NCI-H128 (cell line): Measurements from ENCODE around the gene MACROH2A1.

Experiments
- DNase-seq: peaks from one replicate; lab custom pipeline; 2025; ENCODE audit not compliant: unreplicated experiment; lab: John Stamatoyannopoulos, UW

The MACROH2A1 gene

GRCh38 chr5:135436951-135437418 is 38.0 kb upstream of the MACROH2A1 start:
- DNase-seq: no peak

- no peak for DNase-seq
These were observed 36.7 kb upstream of the MACROH2A1 start for GRCh38 chr5:135435467-135436330.

GRCh38 chr5:135434591-135435466 is 35.8 kb upstream of the MACROH2A1 start:
- DNase-seq: no peak

- DNase-seq: no peak
These were observed 34.8 kb upstream of the MACROH2A1 start for GRCh38 chr5:135433681-135434426.

GRCh38 chr5:135432113-135432512 is 33.1 kb upstream of the MACROH2A1 start:
- no peak for DNase-seq

GRCh38 chr5:135430135-135430437 is 31.1 kb upstream of the MACROH2A1 start:
- no peak for DNase-seq

- peak; percentile 31 for DNase-seq
These were observed 30.5 kb upstream of the MACROH2A1 start for GRCh38 chr5:135429301-135430134.

- no peak for DNase-seq
These were observed 29.6 kb upstream of the MACROH2A1 start for GRCh38 chr5:135428586-135428985.

GRCh38 chr5:135426102-135427082 is 27.4 kb upstream of the MACROH2A1 start:
- no peak for DNase-seq

GRCh38 chr5:135425641-135426040 is 26.6 kb upstream of the MACROH2A1 start:
- no peak for DNase-seq

GRCh38 chr5:135423846-135424168 is 24.8 kb upstream of the MACROH2A1 start:
- no peak for DNase-seq

GRCh38 chr5:135423146-135423845 is 24.3 kb upstream of the MACROH2A1 start:
- DNase-seq: no peak

- DNase-seq: no peak
These were observed 23.4 kb upstream of the MACROH2A1 start for GRCh38 chr5:135422419-135422818.

GRCh38 chr5:135417083-135417482 is 18.1 kb upstream of the MACROH2A1 start:
- no peak for DNase-seq

GRCh38 chr5:135405082-135405481 is 6.1 kb upstream of the MACROH2A1 start:
- no peak for DNase-seq

GRCh38 chr5:135402031-135402430 is 3.0 kb upstream of the MACROH2A1 start:
- DNase-seq: no peak

- DNase-seq: no peak
These were observed 1.8 kb upstream of the MACROH2A1 start for GRCh38 chr5:135400866-135401265.

- DNase-seq: no peak
These were observed 937 bp upstream of the MACROH2A1 start for GRCh38 chr5:135399794-135400542.
